WTC11 (cell line): Measurements from ENCODE around the gene WDR62. TPM values are rescaled to one million over a fixed set of nuclear protein-coding genes. Genes with fewer than 3 reads are reported as not detected.
A peak's percentile ranks its signal among the peaks of the same experiment; 100 is the strongest.

Experiments used
- ATAC-seq: fragments of 200-7000 bp; cut with Tn5 transposase; 2 replicates; pipeline ENCODE4 v1.10.0; 2021; ENCODE audit warnings: mild to moderate bottlenecking, moderate library complexity
- CTCF ChIA-PET: fragments of 300-600 bp; sonication (Branson Sonifier 250); formaldehyde crosslinking; loops from one replicate; lab custom pipeline; 2021; ENCODE audit warnings: antibody characterized with exemption; lab: Charles Lee
- POLR2A ChIA-PET: fragments of 350-600 bp; sonication (Branson Sonifier 250); formaldehyde crosslinking; loops from one replicate; lab custom pipeline; 2021; ENCODE audit warnings: antibody characterized with exemption; lab: Charles Lee
- DNase-seq: peaks from one replicate; pipeline ENCODE4 v3.0.0; 2021; ENCODE audit warnings: low spot score
- H3K27ac Mint-ChIP-seq: 2 replicates; pipeline ENCODE4 v1.8.0; 2021; ENCODE audit warnings: mixed read lengths
- H3K27me3 Mint-ChIP-seq: 2 replicates; pipeline ENCODE4 v1.8.0; 2021; ENCODE audit warnings: low read depth, mild to moderate bottlenecking, moderate library complexity, mixed read lengths
- H3K36me3 Mint-ChIP-seq: 2 replicates; pipeline ENCODE4 v1.8.0; 2021; ENCODE audit warnings: mixed read lengths
- H3K4me1 Mint-ChIP-seq: 2 replicates; pipeline ENCODE4 v1.8.0; 2022; ENCODE audit warnings: mixed read lengths
- H3K4me3 Mint-ChIP-seq: 2 replicates; pipeline ENCODE4 v1.8.0; 2021; ENCODE audit warnings: mild to moderate bottlenecking, moderate library complexity, mixed read lengths
- H3K9me3 Mint-ChIP-seq: 2 replicates; pipeline ENCODE4 v1.8.0; 2021; ENCODE audit warnings: mixed read lengths
- CREB1 ChIP-seq: sonication (generic); formaldehyde crosslinking; IDR thresholded peaks from 2 replicates; pipeline ENCODE4 v1.8.0; 2023; ENCODE audit warnings: mild to moderate bottlenecking, missing genetic modification reagents
- ETV6 ChIP-seq: sonication (generic); formaldehyde crosslinking; IDR thresholded peaks from 2 replicates; pipeline ENCODE4 v1.8.1; 2022; ENCODE audit warnings: mild to moderate bottlenecking, missing genetic modification reagents
- FOXK1 ChIP-seq: sonication (generic); formaldehyde crosslinking; IDR thresholded peaks from 2 replicates; pipeline ENCODE4 v1.8.0; 2022; ENCODE audit warnings: mild to moderate bottlenecking, moderate library complexity, missing genetic modification reagents
- GRHL2 ChIP-seq: fragments of 250-450 bp; sonication (Bioruptor Pico); IDR thresholded peaks from 2 replicates; pipeline ENCODE4 v1.8.0; 2022; ENCODE audit warnings: mild to moderate bottlenecking, moderate library complexity; ENCODE audit not compliant: insufficient replicate concordance, severe bottlenecking
- IRF2 ChIP-seq: sonication (generic); formaldehyde crosslinking; IDR thresholded peaks from 2 replicates; pipeline ENCODE4 v1.8.0; 2022; ENCODE audit warnings: low read depth, missing genetic modification reagents, borderline replicate concordance
- MXD4 ChIP-seq: fragments of 250-450 bp; sonication (Bioruptor Pico); IDR thresholded peaks from 2 replicates; pipeline ENCODE4 v1.8.0; 2021; ENCODE audit warnings: mild to moderate bottlenecking, moderate library complexity, borderline replicate concordance
- NFYB ChIP-seq: sonication (generic); formaldehyde crosslinking; conservative IDR thresholded peaks from 2 replicates; pipeline ENCODE4 v1.8.0; 2022; ENCODE audit warnings: low read depth, missing genetic modification reagents
- RORB ChIP-seq: fragments of 250-450 bp; sonication (Bioruptor Pico); IDR thresholded peaks from 2 replicates; pipeline ENCODE4 v1.9.0; 2021; ENCODE audit warnings: mild to moderate bottlenecking
- SMAD3 ChIP-seq: sonication (generic); formaldehyde crosslinking; IDR thresholded peaks from 2 replicates; pipeline ENCODE4 v1.8.0; 2022; ENCODE audit warnings: missing genetic modification reagents, mild to moderate bottlenecking, borderline replicate concordance
- TP53 ChIP-seq: sonication (generic); formaldehyde crosslinking; IDR thresholded peaks from 2 replicates; pipeline ENCODE4 v1.8.1; 2023; ENCODE audit warnings: mild to moderate bottlenecking, missing genetic modification reagents
- ZBTB21 ChIP-seq: sonication (generic); formaldehyde crosslinking; IDR thresholded peaks from 2 replicates; pipeline ENCODE4 v1.8.1; 2023; ENCODE audit warnings: mild to moderate bottlenecking, missing genetic modification reagents, borderline replicate concordance
- total RNA-seq: library from RNA; stranded (reverse); gene quantifications from 3 replicates; pipeline ENCODE4 v1.2.3, GENCODE V29; 2021
- TF ChIP-seq, protein P1 (sequence below): sonication (generic); formaldehyde crosslinking; IDR thresholded peaks from 2 replicates; pipeline ENCODE4 v1.8.1; 2022; ENCODE audit warnings: mild to moderate bottlenecking, moderate library complexity, missing genetic modification reagents
- TF ChIP-seq, protein P2 (sequence below): fragments of 250-450 bp; sonication (Bioruptor Pico); IDR thresholded peaks from 2 replicates; pipeline ENCODE4 v1.8.0; 2021; ENCODE audit warnings: mild to moderate bottlenecking
- TF ChIP-seq, protein P3 (sequence below): sonication (generic); formaldehyde crosslinking; IDR thresholded peaks from 2 replicates; pipeline ENCODE4 v1.8.0; 2022; ENCODE audit warnings: mild to moderate bottlenecking, missing genetic modification reagents
- TF ChIP-seq, protein P4 (sequence below): sonication (generic); formaldehyde crosslinking; IDR thresholded peaks from 2 replicates; pipeline ENCODE4 v1.8.1; 2022; ENCODE audit warnings: low read depth, missing genetic modification reagents, borderline replicate concordance
- TF ChIP-seq, protein P5 (sequence below): sonication (generic); formaldehyde crosslinking; IDR thresholded peaks from 2 replicates; pipeline ENCODE4 v1.8.1; 2023; ENCODE audit warnings: mild to moderate bottlenecking, moderate library complexity, missing genetic modification reagents
- TF ChIP-seq, protein P6 (sequence below): sonication (generic); formaldehyde crosslinking; IDR thresholded peaks from 2 replicates; pipeline ENCODE4 v1.8.0; 2023; ENCODE audit warnings: missing genetic modification reagents
- TF ChIP-seq, protein P7 (sequence below): sonication (generic); formaldehyde crosslinking; IDR thresholded peaks from 2 replicates; pipeline ENCODE4 v1.8.0; 2022; ENCODE audit warnings: mild to moderate bottlenecking, missing genetic modification reagents
- TF ChIP-seq, protein P8 (sequence below): sonication (generic); formaldehyde crosslinking; IDR thresholded peaks from 2 replicates; pipeline ENCODE4 v1.8.0; 2023; ENCODE audit warnings: missing genetic modification reagents, mild to moderate bottlenecking, borderline replicate concordance

Gene WDR62
- total RNA-seq, 1 experiment from 2014 or later: 40.0 TPM

DNA sequence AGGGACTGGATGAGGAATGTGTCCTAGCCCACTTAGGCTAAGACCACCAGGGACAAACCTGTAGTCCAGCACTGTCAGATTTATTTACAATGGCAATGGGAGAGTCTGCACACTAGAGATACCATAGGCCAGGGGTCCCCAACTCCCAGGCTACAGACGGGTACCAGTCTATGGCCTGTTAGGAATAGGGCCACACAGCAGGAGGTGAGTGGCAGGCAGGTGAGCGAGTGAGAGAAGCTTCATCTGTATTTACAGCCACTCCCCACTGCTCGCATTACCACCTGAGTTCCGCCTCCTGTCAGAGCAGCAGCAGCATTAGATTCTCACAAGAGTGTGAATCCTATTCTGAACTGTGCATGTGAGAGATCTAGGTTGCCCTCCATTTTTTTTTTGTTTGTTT is 3.1 kb upstream of the WDR62 start:
- CTCF ChIA-PET: interaction anchor here (0.6 to 1.9 kb wide), 7 partner anchors 10 to 148 kb away, joined by 3 to 11 read pairs (median 3); partner anchors contain the start of gene ALKBH6
- TF ChIP-seq FOXK1 (no peak), NFYB (CRISPR knock-in tag) (peak; percentile 48), GRHL2 (CRISPR knock-in tag) (no peak), RORB (no peak), ETV6 (no peak), IRF2 (CRISPR knock-in tag) (no peak), MXD4 (CRISPR knock-in tag) (no peak)
- TF ChIP-seq, protein P1, sequence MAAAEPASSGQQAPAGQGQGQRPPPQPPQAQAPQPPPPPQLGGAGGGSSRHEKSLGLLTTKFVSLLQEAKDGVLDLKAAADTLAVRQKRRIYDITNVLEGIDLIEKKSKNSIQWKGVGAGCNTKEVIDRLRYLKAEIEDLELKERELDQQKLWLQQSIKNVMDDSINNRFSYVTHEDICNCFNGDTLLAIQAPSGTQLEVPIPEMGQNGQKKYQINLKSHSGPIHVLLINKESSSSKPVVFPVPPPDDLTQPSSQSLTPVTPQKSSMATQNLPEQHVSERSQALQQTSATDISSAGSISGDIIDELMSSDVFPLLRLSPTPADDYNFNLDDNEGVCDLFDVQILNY (CRISPR knock-in tag): no peak
- TF ChIP-seq, protein P2, sequence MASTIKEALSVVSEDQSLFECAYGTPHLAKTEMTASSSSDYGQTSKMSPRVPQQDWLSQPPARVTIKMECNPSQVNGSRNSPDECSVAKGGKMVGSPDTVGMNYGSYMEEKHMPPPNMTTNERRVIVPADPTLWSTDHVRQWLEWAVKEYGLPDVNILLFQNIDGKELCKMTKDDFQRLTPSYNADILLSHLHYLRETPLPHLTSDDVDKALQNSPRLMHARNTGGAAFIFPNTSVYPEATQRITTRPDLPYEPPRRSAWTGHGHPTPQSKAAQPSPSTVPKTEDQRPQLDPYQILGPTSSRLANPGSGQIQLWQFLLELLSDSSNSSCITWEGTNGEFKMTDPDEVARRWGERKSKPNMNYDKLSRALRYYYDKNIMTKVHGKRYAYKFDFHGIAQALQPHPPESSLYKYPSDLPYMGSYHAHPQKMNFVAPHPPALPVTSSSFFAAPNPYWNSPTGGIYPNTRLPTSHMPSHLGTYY (CRISPR knock-in tag): no peak
- TF ChIP-seq, all 79 proteins: peak for 1
- POLR2A ChIA-PET: no interaction called here
- no peaks in the 10 kb centered on the region for H3K36me3 Mint-ChIP-seq
- H3K9me3 Mint-ChIP-seq: no peaks in the 10 kb centered on the region
- ATAC-seq: no peak
- no peaks in the 10 kb centered on the region for H3K27me3 Mint-ChIP-seq
- H3K4me3 Mint-ChIP-seq: peak overlapping the region; percentile 35
- H3K27ac Mint-ChIP-seq: peak overlapping the region; percentile 14; the same call in 1 of the 2 replicates
- peaks cover 30% of the 10 kb centered on the region for H3K4me1 Mint-ChIP-seq
- peak; percentile 48 for DNase-seq

DNA sequence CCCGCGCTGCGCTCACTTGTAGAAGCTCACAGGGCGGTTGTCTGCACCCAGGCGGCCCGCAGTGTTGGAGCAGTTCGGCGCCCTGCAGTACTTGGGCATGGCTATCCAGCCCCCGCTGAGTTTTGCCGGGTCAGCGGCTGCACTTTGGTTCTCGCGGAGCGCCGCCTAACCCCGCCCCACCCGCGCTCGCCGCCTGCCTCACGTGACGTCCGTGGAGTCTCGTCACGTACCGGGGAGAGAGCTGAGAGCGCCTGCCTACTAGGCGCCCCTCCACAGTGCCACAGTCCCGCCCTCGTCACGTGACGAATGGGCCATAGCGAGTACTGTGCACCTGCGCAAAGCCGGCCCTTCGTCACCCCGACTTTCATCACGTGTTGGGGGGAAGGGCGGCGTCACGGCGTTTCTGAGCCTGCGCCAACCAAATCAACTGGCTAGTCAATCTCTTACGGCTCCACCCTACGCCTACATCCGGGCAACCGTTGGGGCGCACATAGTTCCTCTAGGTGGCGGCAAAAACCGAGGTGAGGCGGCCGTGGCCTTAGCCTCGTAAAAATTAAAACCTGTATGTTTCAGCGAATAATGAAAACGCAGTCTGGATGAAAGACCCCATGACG is 471 bp upstream of the WDR62 start, which contains the start of gene THAP8:
Gene THAP8 (minus strand): TSS at position 167 of the 614 bp plus-strand sequence. CDS start 68 bp downstream, at position 99.
- Mint-ChIP-seq H3K27me3 (no peaks in the 10 kb centered on the region), H3K27ac (peak within 1 kb of the TSS; percentile 98), H3K4me3 (peak within 1 kb of the TSS; percentile 91), H3K4me1 (peaks cover 30% of the 10 kb centered on the region), H3K36me3 (peaks cover 10% of the 10 kb centered on the region), H3K9me3 (no peaks in the 10 kb centered on the region)
- ATAC-seq (peak; percentile 80), DNase-seq (peak; percentile 98)
- ChIA-PET POLR2A (interaction anchor here (0.5 to 1.7 kb wide), 9 partner anchors 12 to 1079 kb away, joined by 3 to 18 read pairs (median 4); partner anchors contain the start of genes ALKBH6, POLR2I, SYNE4 and TBCB), CTCF (interaction anchor here (0.6 to 1.6 kb wide), 13 partner anchors 12 to 309 kb away, joined by 3 to 11 read pairs (median 4); partner anchors contain the start of genes ALKBH6, HSPB6, LIN37 and PSENEN)
- 0 out of 2 replicates have a peak, but pooled peaks have one; percentile 79 for TF ChIP-seq TP53 (CRISPR knock-in tag)
- TF ChIP-seq, protein P3, sequence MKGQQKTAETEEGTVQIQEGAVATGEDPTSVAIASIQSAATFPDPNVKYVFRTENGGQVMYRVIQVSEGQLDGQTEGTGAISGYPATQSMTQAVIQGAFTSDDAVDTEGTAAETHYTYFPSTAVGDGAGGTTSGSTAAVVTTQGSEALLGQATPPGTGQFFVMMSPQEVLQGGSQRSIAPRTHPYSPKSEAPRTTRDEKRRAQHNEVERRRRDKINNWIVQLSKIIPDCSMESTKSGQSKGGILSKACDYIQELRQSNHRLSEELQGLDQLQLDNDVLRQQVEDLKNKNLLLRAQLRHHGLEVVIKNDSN (CRISPR knock-in tag): peak; percentile 100
- TF ChIP-seq ZBTB21 (CRISPR knock-in tag): peak; percentile 86
- TF ChIP-seq, protein P4, sequence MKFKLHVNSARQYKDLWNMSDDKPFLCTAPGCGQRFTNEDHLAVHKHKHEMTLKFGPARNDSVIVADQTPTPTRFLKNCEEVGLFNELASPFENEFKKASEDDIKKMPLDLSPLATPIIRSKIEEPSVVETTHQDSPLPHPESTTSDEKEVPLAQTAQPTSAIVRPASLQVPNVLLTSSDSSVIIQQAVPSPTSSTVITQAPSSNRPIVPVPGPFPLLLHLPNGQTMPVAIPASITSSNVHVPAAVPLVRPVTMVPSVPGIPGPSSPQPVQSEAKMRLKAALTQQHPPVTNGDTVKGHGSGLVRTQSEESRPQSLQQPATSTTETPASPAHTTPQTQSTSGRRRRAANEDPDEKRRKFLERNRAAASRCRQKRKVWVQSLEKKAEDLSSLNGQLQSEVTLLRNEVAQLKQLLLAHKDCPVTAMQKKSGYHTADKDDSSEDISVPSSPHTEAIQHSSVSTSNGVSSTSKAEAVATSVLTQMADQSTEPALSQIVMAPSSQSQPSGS: no peak
- TF ChIP-seq, protein P5, sequence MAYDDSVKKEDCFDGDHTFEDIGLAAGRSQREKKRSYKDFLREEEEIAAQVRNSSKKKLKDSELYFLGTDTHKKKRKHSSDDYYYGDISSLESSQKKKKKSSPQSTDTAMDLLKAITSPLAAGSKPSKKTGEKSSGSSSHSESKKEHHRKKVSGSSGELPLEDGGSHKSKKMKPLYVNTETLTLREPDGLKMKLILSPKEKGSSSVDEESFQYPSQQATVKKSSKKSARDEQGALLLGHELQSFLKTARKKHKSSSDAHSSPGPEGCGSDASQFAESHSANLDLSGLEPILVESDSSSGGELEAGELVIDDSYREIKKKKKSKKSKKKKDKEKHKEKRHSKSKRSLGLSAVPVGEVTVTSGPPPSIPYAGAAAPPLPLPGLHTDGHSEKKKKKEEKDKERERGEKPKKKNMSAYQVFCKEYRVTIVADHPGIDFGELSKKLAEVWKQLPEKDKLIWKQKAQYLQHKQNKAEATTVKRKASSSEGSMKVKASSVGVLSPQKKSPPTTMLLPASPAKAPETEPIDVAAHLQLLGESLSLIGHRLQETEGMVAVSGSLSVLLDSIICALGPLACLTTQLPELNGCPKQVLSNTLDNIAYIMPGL (CRISPR knock-in tag): peak; percentile 51; the same call in 1 of the 2 replicates
- TF ChIP-seq CREB1: 0 out of 2 replicates have a peak, but pooled peaks have one; percentile 57
- peak; percentile 77 for TF ChIP-seq SMAD3
- TF ChIP-seq IRF2 (CRISPR knock-in tag): no peak
- TF ChIP-seq, protein P6, sequence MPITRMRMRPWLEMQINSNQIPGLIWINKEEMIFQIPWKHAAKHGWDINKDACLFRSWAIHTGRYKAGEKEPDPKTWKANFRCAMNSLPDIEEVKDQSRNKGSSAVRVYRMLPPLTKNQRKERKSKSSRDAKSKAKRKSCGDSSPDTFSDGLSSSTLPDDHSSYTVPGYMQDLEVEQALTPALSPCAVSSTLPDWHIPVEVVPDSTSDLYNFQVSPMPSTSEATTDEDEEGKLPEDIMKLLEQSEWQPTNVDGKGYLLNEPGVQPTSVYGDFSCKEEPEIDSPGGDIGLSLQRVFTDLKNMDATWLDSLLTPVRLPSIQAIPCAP (CRISPR knock-in tag): peak; percentile 74; the same call in 1 of the 2 replicates
- TF ChIP-seq, protein P7, sequence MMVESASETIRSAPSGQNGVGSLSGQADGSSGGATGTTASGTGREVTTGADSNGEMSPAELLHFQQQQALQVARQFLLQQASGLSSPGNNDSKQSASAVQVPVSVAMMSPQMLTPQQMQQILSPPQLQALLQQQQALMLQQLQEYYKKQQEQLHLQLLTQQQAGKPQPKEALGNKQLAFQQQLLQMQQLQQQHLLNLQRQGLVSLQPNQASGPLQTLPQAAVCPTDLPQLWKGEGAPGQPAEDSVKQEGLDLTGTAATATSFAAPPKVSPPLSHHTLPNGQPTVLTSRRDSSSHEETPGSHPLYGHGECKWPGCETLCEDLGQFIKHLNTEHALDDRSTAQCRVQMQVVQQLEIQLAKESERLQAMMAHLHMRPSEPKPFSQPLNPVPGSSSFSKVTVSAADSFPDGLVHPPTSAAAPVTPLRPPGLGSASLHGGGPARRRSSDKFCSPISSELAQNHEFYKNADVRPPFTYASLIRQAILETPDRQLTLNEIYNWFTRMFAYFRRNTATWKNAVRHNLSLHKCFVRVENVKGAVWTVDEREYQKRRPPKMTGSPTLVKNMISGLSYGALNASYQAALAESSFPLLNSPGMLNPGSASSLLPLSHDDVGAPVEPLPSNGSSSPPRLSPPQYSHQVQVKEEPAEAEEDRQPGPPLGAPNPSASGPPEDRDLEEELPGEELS (CRISPR knock-in tag): peak; percentile 92
- TF ChIP-seq, protein P8, sequence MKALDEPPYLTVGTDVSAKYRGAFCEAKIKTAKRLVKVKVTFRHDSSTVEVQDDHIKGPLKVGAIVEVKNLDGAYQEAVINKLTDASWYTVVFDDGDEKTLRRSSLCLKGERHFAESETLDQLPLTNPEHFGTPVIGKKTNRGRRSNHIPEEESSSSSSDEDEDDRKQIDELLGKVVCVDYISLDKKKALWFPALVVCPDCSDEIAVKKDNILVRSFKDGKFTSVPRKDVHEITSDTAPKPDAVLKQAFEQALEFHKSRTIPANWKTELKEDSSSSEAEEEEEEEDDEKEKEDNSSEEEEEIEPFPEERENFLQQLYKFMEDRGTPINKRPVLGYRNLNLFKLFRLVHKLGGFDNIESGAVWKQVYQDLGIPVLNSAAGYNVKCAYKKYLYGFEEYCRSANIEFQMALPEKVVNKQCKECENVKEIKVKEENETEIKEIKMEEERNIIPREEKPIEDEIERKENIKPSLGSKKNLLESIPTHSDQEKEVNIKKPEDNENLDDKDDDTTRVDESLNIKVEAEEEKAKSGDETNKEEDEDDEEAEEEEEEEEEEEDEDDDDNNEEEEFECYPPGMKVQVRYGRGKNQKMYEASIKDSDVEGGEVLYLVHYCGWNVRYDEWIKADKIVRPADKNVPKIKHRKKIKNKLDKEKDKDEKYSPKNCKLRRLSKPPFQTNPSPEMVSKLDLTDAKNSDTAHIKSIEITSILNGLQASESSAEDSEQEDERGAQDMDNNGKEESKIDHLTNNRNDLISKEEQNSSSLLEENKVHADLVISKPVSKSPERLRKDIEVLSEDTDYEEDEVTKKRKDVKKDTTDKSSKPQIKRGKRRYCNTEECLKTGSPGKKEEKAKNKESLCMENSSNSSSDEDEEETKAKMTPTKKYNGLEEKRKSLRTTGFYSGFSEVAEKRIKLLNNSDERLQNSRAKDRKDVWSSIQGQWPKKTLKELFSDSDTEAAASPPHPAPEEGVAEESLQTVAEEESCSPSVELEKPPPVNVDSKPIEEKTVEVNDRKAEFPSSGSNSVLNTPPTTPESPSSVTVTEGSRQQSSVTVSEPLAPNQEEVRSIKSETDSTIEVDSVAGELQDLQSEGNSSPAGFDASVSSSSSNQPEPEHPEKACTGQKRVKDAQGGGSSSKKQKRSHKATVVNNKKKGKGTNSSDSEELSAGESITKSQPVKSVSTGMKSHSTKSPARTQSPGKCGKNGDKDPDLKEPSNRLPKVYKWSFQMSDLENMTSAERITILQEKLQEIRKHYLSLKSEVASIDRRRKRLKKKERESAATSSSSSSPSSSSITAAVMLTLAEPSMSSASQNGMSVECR (CRISPR knock-in tag): peak; percentile 91; the same call in 1 of the 2 replicates
